Testis (tissue), 5 donors: Measurements from ENCODE around the gene EMILIN2. TPM values are rescaled to one million over a fixed set of nuclear protein-coding genes. Genes with fewer than 3 reads are reported as not detected.
"Not testable (repeated sequence)": the region's sequence is repeated elsewhere in the genome, so short reads cannot be mapped to it uniquely, and the experiment has no call there.

ENCODE experiments used
- DNase-seq: peaks from one replicate; pipeline ENCODE4 v3.0.0-alpha.2; 2019
- H3K27ac ChIP-seq, 2 donors: fragments of 200-600 bp; sonication (generic); one replicate each; pipeline ENCODE4 v1.5.1; 2019
- H3K27me3 ChIP-seq: fragments of 200-600 bp; sonication (generic); one replicate; pipeline ENCODE4 v1.5.1; 2019
- H3K36me3 ChIP-seq: fragments of 200-600 bp; sonication (generic); one replicate; pipeline ENCODE4 v1.5.1; 2017; ENCODE audit warnings: low read depth; ENCODE audit errors: missing control alignments
- H3K4me1 ChIP-seq: fragments of 200-600 bp; sonication (generic); one replicate; pipeline ENCODE4 v1.5.1; 2019
- H3K4me3 ChIP-seq, 2 donors: fragments of 200-600 bp; sonication (generic); one replicate each; pipeline ENCODE4 v1.5.1; 2017 to 2019
- H3K9me3 ChIP-seq: fragments of 200-600 bp; sonication (generic); one replicate; pipeline ENCODE4 v1.5.1; 2017
- POLR2A ChIP-seq: fragments of 450-650 bp; IDR thresholded peaks from one replicate; pipeline ENCODE4 v1.6.1; 2017; ENCODE audit warnings: antibody characterized with exemption, mild to moderate bottlenecking, moderate library complexity
- WGBS, 2 donors: methylation state at CpG; one replicate each; pipeline ENCODE4 v1.1.5; 2018; 5-methylcytosine and 5-hydroxymethylcytosine counted together
- intact Hi-C: fragments of 100-400 bp; cut with DNase I; formaldehyde crosslinking; loops from one replicate; pipeline ENCODE4 v1.15.1; 2023; ENCODE audit warnings: low total_unique reads
- long read RNA-seq, 2 donors: transcript quantifications; one replicate each; lab custom pipeline, GENCODE V29; 2026
- polyA plus RNA-seq: library from polyadenylated mRNA; stranded (reverse); fragments of 350-450 nt; fragmentation: Illumina TruSeq; extraction: RNeasy Lipid Tissue Mini Kit (QIAGEN cat#74804); gene quantifications from one replicate; pipeline ENCODE4 v1.2.3, GENCODE V29; 2014; ENCODE audit warnings: low read depth, low replicate concordance; ENCODE audit not compliant: insufficient read depth
- total RNA-seq, 2 donors: library from RNA; depleted of rRNA; stranded (reverse); fragments of >200 nt; gene quantifications; one replicate each; pipeline ENCODE4 v1.2.3, GENCODE V29; 2016
- TF ChIP-seq, protein P1 (sequence below), 3 experiments: fragments of 450-650 bp in 2 of 3; fragments of 200-600 bp in 1 of 3; sonication (generic) in 1 of 3; IDR thresholded peaks; one replicate each; pipeline ENCODE4 v1.5.1; 2016 to 2019; ENCODE audit warnings: antibody characterized with exemption in 3 of 3, mild to moderate bottlenecking in 2 of 3, moderate library complexity in 1 of 3

The EMILIN2 gene
- total RNA-seq (10 to 100 TPM; 26.4 to 34.1 TPM), polyA plus RNA-seq (21.4 TPM)
- long read RNA-seq, donor 1, transcript EMILIN2-203 (4 exons, 775 nt): major isoform, 8 of 8 reads
- long read RNA-seq, donor 1, partial matches to known transcripts: 0 of 8 reads
- long read RNA-seq, donor 1, other reads (novel, unspliced or antisense): 0 of 8 reads
- long read RNA-seq, donor 2, partial matches to known transcripts: 0 of 3 reads
- long read RNA-seq, donor 2, other reads (novel, unspliced or antisense): 0 of 3 reads

DNA sequence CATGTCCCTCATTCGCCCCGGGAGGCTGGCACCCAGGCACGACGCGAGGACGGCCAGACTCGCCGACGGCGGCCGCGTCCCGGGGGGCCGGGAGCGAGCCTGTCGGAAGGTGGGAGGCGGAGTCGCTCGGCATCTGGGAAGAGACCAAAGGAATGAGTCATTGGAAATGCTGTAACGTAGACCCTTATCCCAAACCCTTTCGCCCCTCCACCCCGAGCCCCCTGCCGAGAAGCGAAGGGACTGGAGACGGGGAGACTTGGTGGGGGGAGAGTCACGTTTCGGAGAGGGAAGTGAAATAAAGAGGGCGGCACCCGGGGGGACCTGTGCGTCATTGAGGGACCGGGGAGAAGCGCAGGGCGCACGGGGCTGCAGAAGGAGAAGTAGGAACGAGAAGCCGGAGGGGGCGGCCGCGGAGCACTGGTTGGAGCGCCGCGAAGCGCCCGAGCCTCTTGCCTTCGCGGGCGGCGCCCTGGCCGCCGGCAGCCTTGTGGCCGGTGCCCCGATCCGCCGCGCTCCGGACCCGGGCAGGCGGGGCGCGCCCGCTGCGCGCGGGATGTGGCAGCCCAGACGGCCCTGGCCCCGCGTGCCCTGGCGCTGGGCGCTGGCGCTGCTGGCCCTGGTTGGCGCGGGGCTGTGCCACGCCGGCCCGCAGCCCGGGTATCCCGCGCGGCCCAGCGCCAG, at the start of gene EMILIN2:
TSS of gene EMILIN2 (plus strand) at position 371 of the 681 bp plus-strand sequence. CDS start at position 554, 183 bp downstream.
- 1% methylated on average over 24 to 63 of the region's 80 CpGs for WGBS, 2 donors
- peak; percentile 76 for DNase-seq

DNA sequence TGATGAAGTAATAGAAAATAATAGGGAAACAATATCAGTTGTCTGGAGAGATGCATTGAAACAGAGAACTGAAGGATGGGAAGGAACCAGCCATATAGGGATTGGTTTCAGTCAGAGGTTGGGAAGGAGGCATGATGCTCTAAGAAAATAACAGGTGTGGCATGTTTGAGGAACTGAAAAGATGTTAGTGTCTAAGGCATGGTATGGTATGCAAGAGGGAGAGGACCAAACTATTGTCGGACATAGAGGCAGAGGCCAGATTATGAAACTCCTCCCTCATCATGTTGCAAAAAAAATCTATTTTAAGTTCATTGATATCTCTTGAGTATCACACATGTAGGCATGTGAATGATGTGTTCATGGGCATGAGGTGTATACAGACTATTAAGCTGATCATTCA, 48.9 kb upstream of the EMILIN2 start:
- intact Hi-C loops: no loop called here
- no peak overlapping the region for H3K4me3 ChIP-seq
- no peaks in the 10 kb centered on the region for H3K9me3 ChIP-seq
- H3K27ac ChIP-seq: no peak overlapping the region
- H3K36me3 ChIP-seq: no peaks in the 10 kb centered on the region
- WGBS, 2 donors: 95 to 100% methylated on average over 1 of the region's 1 CpG
- H3K27me3 ChIP-seq: no peaks in the 10 kb centered on the region
- no peak for TF ChIP-seq POLR2A
- no peak for DNase-seq
- H3K4me1 ChIP-seq: no peaks in the 10 kb centered on the region

More for the DNA sequence above, at the start of gene EMILIN2:
- H3K4me3 ChIP-seq: peak within 1 kb of the TSS; percentile 46 to 67
- no peaks in the 10 kb centered on the region for H3K36me3 ChIP-seq
- H3K27ac ChIP-seq: peak within 1 kb of the TSS; percentile 75 to 77
- intact Hi-C loops: no loop called here
- H3K9me3 ChIP-seq: no peaks in the 10 kb centered on the region
- TF ChIP-seq POLR2A: no peak
- TF ChIP-seq, protein P1, sequence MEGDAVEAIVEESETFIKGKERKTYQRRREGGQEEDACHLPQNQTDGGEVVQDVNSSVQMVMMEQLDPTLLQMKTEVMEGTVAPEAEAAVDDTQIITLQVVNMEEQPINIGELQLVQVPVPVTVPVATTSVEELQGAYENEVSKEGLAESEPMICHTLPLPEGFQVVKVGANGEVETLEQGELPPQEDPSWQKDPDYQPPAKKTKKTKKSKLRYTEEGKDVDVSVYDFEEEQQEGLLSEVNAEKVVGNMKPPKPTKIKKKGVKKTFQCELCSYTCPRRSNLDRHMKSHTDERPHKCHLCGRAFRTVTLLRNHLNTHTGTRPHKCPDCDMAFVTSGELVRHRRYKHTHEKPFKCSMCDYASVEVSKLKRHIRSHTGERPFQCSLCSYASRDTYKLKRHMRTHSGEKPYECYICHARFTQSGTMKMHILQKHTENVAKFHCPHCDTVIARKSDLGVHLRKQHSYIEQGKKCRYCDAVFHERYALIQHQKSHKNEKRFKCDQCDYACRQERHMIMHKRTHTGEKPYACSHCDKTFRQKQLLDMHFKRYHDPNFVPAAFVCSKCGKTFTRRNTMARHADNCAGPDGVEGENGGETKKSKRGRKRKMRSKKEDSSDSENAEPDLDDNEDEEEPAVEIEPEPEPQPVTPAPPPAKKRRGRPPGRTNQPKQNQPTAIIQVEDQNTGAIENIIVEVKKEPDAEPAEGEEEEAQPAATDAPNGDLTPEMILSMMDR (IDR thresholded peaks at IDR 0.05): no peak
- no peaks in the 10 kb centered on the region for H3K27me3 ChIP-seq
- peaks cover 11% of the 10 kb centered on the region for H3K4me1 ChIP-seq

DNA sequence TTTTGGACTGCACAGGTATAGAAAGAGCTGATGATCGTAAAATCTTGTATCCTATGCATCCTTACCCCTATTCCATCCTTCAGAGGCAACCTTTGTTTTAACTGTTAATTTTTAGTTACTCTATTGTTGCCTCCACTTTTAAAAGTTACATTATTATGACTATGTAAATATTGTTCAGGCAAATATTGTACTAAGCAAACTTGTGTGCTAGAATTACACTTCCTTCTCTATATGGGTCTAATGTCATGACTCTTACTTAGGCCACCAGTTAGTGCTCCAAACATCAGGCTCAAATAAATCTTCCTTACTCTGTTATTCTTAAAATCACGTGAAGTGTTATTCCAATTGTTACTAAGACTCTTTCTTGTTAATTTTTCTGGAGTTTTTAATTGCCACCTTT, 47.4 kb upstream of the EMILIN2 start:
- no peaks in the 10 kb centered on the region for H3K36me3 ChIP-seq
- H3K4me3 ChIP-seq: no peak overlapping the region
- DNase-seq: no peak
- intact Hi-C loops: no loop called here
- peaks cover 4% of the 10 kb centered on the region for H3K4me1 ChIP-seq
- no peak for TF ChIP-seq POLR2A
- TF ChIP-seq, protein P1 (IDR thresholded peaks at IDR 0.05): no peak
- H3K27me3 ChIP-seq: no peaks in the 10 kb centered on the region
- no peaks in the 10 kb centered on the region for H3K9me3 ChIP-seq
- H3K27ac ChIP-seq: no peak overlapping the region
- WGBS, 2 donors: 71 to 83% methylated on average over 2 of the region's 2 CpGs

DNA sequence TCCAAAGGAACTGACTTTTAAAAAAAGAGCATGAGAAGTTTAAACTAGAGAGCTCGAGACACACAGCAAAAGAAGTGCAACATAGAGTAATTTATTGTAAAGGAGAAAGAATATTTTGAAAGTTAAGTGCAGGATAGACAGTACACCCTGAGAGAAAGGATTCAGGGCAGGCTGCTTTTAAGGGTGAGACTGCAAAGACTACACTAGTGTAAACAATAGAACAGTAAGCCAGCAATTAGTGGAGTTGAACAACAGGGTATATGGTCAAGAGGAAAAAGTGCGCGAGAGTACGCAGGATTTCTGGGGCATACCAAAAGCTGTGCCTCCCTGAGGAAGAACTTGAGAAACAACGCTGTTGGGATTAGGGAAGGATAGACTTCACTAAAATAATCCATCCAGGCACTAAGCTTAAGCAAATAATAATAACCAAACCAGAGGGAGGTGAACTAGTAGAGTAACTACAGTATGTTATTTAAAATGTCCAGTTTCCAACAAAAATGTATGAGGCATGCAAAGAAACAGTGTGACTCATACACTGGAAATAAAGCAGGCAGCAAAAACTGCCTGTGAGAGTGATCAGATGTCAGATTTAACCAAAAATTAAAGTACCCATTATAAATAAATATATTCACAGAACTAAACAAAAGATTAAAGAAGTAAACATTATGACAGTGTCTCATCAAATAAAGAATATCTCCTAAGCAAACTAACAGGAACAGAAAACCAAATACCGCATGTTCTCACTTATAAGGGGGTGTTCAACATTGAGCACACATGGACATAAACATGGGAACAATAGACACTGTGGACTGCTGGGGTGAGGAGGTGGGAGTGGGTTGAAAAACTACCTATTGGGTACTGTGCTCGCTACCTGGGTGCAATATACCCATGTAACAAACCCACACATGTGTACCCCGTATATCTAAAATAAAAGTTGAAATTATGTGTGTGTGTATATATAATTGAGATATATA, 40.5 kb upstream of the EMILIN2 start:
- intact Hi-C loops: no loop called here
- Histone ChIP-seq H3K36me3 (no peaks in the 10 kb centered on the region), H3K4me3 (no peak overlapping the region), H3K27ac (peak overlapping the region in 1 of 2 donors; percentile 8), H3K9me3 (no peaks in the 10 kb centered on the region), H3K4me1 (peaks cover 11% of the 10 kb centered on the region), H3K27me3 (no peaks in the 10 kb centered on the region)
- TF ChIP-seq, protein P1 (IDR thresholded peaks at IDR 0.05): no peak
- no peak for TF ChIP-seq POLR2A
- no peak for DNase-seq
- WGBS, 2 donors: 86 to 93% methylated on average over 8 of the region's 8 CpGs

DNA sequence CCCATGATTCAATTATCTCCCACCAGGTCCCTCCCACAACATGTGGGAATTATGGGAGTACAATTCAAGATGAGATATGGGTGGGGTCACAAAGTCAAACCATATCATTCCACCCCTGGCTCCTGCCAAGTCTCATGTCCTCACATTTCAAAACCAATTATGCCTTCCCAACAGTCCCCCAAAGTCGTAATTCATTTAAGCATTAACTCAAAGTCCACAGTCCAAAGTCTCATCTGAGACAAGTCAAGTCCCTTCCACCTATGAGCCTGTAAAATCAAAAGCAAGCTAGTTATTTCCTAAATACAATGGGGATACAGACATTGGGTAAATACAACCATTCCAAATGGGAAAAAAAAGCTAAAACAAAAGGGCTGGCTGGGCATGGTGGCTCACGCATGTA, 38.2 kb upstream of the EMILIN2 start:
- H3K27ac ChIP-seq, H3K9me3 ChIP-seq, H3K27me3 ChIP-seq, H3K36me3 ChIP-seq, DNase-seq, H3K4me3 ChIP-seq, intact Hi-C loops: not testable (repeated sequence)
- H3K4me1 ChIP-seq: peaks cover 11% of the 10 kb centered on the region
- WGBS, 2 donors: 84 to 92% methylated on average over 2 of the region's 2 CpGs

DNA sequence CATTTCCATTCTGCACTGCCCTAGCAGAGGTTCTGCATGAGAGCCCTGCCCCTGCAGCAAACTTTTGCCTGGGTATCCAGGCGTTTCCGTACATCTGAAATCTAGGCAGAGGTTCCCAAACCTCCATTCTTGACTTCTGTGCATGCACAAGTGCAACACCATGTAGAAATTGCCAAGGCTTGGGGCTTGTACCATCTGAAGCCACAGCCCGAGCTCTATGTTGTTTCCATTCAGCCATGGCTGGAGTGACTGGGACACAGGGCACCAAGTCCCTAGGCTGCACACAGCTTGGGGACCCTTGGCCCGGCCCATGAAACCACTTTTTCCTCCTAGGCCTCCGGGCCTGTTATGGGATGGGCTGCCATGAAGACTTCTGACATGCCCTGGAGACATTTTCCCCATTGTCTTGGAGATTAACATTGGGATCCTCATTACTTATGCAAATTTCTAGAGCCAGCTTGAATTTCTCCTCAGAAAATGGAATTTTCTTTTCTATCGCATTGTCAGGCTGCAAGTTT, 37.1 kb upstream of the EMILIN2 start:
- H3K36me3 ChIP-seq, H3K27me3 ChIP-seq, intact Hi-C loops, H3K4me3 ChIP-seq, DNase-seq, H3K9me3 ChIP-seq, H3K27ac ChIP-seq, H3K4me1 ChIP-seq: not testable (repeated sequence)
- 83 to 99% methylated on average over 4 to 6 of the region's 6 CpGs for WGBS, 2 donors
